RWPE2 (cell line): ENCODE measurements around the gene JMJD8.

Experiments
- ATAC-seq: fragments of 200-7000 bp; cut with Tn5 transposase; 3 replicates; pipeline ENCODE4 v1.9.1; 2021; ENCODE audit warnings: low read depth
- DNase-seq: peaks from one replicate; pipeline ENCODE4 v3.0.0-alpha.2; 2020; ENCODE audit warnings: low spot score
- H3K27ac ChIP-seq: fragments of 450-650 bp; 2 replicates; pipeline ENCODE4 v1.5.1; 2017; ENCODE audit warnings: mild to moderate bottlenecking; ENCODE audit not compliant: poor library complexity, severe bottlenecking
- H3K27me3 ChIP-seq: fragments of 250-450 bp; sonication (Bioruptor Pico); 2 replicates; pipeline ENCODE4 v1.5.1; 2021; ENCODE audit warnings: mild to moderate bottlenecking, moderate library complexity; ENCODE audit not compliant: insufficient read depth, poor library complexity, severe bottlenecking
- H3K36me3 ChIP-seq: fragments of 250-450 bp; sonication (Bioruptor Pico); 2 replicates; pipeline ENCODE4 v1.5.1; 2020; ENCODE audit warnings: low read depth, mild to moderate bottlenecking, moderate library complexity
- H3K4me1 ChIP-seq: fragments of 250-450 bp; sonication (Bioruptor Pico); 2 replicates; pipeline ENCODE4 v1.5.1; 2021; ENCODE audit warnings: mild to moderate bottlenecking, moderate library complexity; ENCODE audit not compliant: insufficient read depth, poor library complexity, severe bottlenecking
- H3K4me3 ChIP-seq: fragments of 250-450 bp; sonication (Bioruptor Pico); 2 replicates; pipeline ENCODE4 v1.5.1; 2021; ENCODE audit warnings: mild to moderate bottlenecking, moderate library complexity; ENCODE audit not compliant: severe bottlenecking
- H3K9me3 ChIP-seq: fragments of 250-450 bp; sonication (Bioruptor Pico); 2 replicates; pipeline ENCODE4 v1.5.1; 2021; ENCODE audit warnings: mild to moderate bottlenecking, moderate library complexity; ENCODE audit not compliant: severe bottlenecking
- TF ChIP-seq, protein P1 (sequence below): fragments of 450-650 bp; IDR thresholded peaks from one replicate; pipeline ENCODE4 v1.5.1; 2017; ENCODE audit warnings: mild to moderate bottlenecking, moderate library complexity; ENCODE audit not compliant: poor library complexity, severe bottlenecking

JMJD8 gene

DNA sequence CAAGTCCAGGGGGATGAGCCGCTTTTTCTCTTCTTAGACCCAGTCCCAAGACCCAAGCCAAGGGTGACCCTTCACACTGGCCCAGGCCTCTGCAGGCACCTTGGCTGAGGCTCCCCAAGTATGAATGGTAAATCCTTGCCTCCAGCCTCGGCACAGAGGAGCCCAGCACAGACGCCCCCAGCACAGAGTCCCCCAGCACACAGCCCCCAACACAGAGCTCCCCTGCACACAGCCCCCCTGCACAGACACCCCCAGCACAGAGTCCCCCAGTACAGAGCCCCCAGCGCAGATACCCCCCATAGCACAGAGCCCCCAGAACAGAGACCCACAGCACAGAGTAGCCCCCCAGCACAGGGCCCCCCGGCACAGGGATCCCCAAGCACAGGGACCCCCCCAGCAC, 43.5 kb downstream of the JMJD8 start:
- no peak overlapping the region for H3K4me3 ChIP-seq

DNA sequence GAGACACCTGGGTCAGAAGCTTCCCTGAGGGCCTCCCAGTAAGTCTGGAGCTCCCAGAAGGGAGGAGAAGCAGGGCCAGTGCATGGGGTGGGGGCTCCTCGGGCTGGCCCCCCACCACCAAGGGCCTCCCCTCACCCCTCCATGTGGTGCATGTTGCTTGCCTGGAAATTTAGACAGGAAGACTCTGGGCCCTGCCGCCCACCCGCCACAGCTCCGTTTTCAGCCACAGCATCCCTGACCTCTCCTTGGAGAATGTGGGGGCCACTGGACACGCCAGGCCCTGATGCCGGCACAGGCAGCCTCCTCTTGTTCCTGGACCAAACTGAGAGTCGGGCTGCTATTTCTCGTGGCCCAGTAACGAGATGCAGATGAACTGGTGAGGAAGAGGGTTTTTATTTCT, 45.3 kb downstream of the JMJD8 start:
- TF ChIP-seq, protein P1, sequence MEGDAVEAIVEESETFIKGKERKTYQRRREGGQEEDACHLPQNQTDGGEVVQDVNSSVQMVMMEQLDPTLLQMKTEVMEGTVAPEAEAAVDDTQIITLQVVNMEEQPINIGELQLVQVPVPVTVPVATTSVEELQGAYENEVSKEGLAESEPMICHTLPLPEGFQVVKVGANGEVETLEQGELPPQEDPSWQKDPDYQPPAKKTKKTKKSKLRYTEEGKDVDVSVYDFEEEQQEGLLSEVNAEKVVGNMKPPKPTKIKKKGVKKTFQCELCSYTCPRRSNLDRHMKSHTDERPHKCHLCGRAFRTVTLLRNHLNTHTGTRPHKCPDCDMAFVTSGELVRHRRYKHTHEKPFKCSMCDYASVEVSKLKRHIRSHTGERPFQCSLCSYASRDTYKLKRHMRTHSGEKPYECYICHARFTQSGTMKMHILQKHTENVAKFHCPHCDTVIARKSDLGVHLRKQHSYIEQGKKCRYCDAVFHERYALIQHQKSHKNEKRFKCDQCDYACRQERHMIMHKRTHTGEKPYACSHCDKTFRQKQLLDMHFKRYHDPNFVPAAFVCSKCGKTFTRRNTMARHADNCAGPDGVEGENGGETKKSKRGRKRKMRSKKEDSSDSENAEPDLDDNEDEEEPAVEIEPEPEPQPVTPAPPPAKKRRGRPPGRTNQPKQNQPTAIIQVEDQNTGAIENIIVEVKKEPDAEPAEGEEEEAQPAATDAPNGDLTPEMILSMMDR = no peak
- H3K9me3 ChIP-seq = no peaks in the 10 kb centered on the region
- H3K27ac ChIP-seq = no peak overlapping the region
- H3K27me3 ChIP-seq = no peaks in the 10 kb centered on the region
- ATAC-seq (no peak), DNase-seq (no peak)
- no peak overlapping the region for H3K4me3 ChIP-seq
- H3K36me3 ChIP-seq = no peaks in the 10 kb centered on the region
- no peaks in the 10 kb centered on the region for H3K4me1 ChIP-seq

More for the DNA sequence above, 43.5 kb downstream of the JMJD8 start:
- peaks cover 5% of the 10 kb centered on the region for H3K4me1 ChIP-seq
- H3K36me3 ChIP-seq = no peaks in the 10 kb centered on the region
- H3K9me3 ChIP-seq = no peaks in the 10 kb centered on the region
- no peak overlapping the region for H3K27ac ChIP-seq
- no peak for DNase-seq
- ATAC-seq = no peak
- H3K27me3 ChIP-seq = no peaks in the 10 kb centered on the region
- TF ChIP-seq, protein P1 = no peak

DNA sequence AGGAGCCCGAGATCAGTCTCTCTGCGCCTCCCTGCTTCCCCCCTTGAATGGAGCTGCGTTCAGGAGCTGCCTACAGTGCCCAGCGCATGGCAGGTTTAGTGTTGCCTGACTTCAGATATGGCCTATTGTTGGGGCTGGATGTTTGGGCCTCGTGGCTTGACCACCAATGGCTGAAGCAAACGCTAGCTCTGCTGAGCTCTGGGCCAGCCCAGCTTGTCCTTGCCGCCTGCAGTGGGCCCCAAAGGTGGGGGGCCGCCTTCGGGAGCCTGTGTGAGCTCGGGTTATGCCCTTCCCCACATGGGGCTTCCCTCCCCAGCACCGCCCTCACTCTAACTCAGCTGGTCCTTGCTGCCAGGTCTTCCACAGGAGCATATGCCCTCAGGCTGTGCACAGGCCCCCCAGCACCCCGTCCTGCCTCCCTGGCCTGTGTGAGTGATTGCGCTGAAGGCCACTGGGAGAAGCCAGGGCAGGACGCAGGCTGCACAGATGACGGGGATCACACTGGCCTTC, 46.0 kb downstream of the JMJD8 start:
- TF ChIP-seq, protein P1 = no peak
- Histone ChIP-seq H3K27ac (no peak overlapping the region), H3K9me3 (no peaks in the 10 kb centered on the region), H3K4me1 (no peaks in the 10 kb centered on the region), H3K27me3 (no peaks in the 10 kb centered on the region), H3K4me3 (no peak overlapping the region), H3K36me3 (no peaks in the 10 kb centered on the region)
- no peak for DNase-seq
- no peak for ATAC-seq

DNA sequence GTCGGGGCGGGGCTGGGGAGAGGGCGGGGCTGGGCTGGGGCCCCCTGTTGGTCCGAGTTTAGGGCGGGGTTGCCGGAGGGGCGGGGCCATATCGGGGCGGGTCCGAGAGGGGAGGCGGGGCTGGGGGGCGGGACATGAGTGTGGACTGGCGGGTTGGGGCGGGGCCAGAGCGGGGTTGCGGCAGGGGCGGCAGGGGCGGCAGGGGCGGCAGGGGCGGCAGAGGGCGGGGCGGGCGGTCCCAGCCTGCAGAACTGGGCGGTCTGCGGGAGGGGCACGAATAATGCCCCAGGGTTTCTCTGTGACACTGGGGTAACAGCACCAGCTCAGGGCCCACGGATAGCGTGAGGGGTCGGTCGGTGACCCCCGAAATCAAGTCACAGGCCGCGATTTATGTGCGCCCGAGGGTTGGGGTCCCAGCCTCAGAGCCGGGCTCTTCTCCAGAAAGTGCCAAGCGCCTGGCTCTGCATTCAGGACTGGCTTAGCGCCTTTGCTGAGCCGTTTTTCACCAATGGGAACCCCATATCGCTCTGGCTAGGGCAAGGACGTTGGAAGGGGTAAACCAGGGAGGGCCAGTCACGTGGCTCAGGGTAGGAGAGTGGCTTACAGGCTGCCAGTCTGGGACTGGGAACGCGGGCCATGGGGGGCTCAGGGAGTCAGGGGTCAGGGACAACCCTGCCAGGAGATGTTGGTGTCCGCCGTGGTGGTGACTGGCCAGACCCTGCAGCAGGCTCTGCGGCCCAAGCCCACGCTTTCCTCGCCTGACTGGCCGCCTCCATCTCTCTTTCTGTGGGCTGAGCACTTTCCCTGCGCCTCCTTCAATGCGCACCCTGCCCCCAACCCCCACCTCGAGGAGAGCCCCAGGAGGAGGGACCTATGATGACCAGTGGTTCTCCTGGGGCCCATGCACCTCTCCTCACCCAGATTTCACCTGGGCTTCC, 46.8 kb downstream of the JMJD8 start:
- ATAC-seq = no peak
- no peak for DNase-seq
- Histone ChIP-seq H3K36me3 (no peaks in the 10 kb centered on the region), H3K27me3 (no peaks in the 10 kb centered on the region), H3K4me1 (no peaks in the 10 kb centered on the region), H3K9me3 (no peaks in the 10 kb centered on the region), H3K4me3 (peak overlapping the region; percentile 82), H3K27ac (peak overlapping the region; percentile 44)
- TF ChIP-seq, protein P1 = no peak
